ENCODE measurements around the gene TMEM109. TPM values are rescaled to one million over a fixed set of nuclear protein-coding genes. Genes with fewer than 3 reads are reported as not detected.
A peak's percentile ranks its signal among the peaks of the same experiment; 100 is the strongest.

The TMEM109 gene
- total RNA-seq, 4 donors from 2014 or later: 61.9 to 105 (median 96.0) TPM

GRCh38 chr11:60917267-60917666 lies 3.3 kb downstream of the TMEM109 start:
- TF ChIP-seq POLR2A (IDR thresholded peaks at IDR 0.05): no peak
- TF ChIP-seq CTCF (IDR thresholded peaks at IDR 0.05): no peak
- peaks cover 24 to 36% of the 10 kb centered on the region in 2 donors for H3K4me1 ChIP-seq
- H3K9me3 ChIP-seq: no peaks in the 10 kb centered on the region
- 64 to 73% methylated on average over 1 of the region's 1 CpG for WGBS, 2 donors
- peaks cover 25 to 27% of the 10 kb centered on the region in 2 donors for H3K36me3 ChIP-seq
- DNase-seq: peak in 1 of 2 donors; percentile 35
- H3K27me3 ChIP-seq: no peaks in the 10 kb centered on the region
- H3K4me3 ChIP-seq (replicated peaks in 1 of 3): no peak overlapping the region
- H3K27ac ChIP-seq: no peak overlapping the region
- intact Hi-C loops (cut with DNase I): loop anchor here (10.0 kb wide), 1 partner anchor 248 kb away; the partner anchor contains the start of gene VPS37C

GRCh38 chr11:60918251-60918938 lies 4.4 kb downstream of the TMEM109 start:
- Histone ChIP-seq H3K36me3 (peaks cover 30 to 36% of the 10 kb centered on the region in 2 donors), H3K4me1 (peaks cover 15 to 25% of the 10 kb centered on the region in 2 donors), H3K27me3 (no peaks in the 10 kb centered on the region), H3K9me3 (no peaks in the 10 kb centered on the region), H3K4me3 (replicated peaks in 1 of 3) (no peak overlapping the region), H3K27ac (no peak overlapping the region)
- intact Hi-C loops (cut with DNase I): loop anchor here (10.0 kb wide), 1 partner anchor 246 kb away; the partner anchor contains the start of gene VPS37C
- TF ChIP-seq CTCF (IDR thresholded peaks at IDR 0.05): no peak
- no peak for TF ChIP-seq POLR2A (IDR thresholded peaks at IDR 0.05)
- DNase-seq: no peak
- 93 to 95% methylated on average over 4 of the region's 4 CpGs for WGBS, 2 donors

- intact Hi-C loops (cut with DNase I): loop anchor here (10.0 kb wide), 1 partner anchor 246 kb away; the partner anchor contains the start of gene VPS37C
- Histone ChIP-seq H3K9me3 (no peaks in the 10 kb centered on the region), H3K4me3 (replicated peaks in 1 of 3) (no peak overlapping the region), H3K27ac (no peak overlapping the region), H3K4me1 (peaks cover 18 to 26% of the 10 kb centered on the region in 2 donors), H3K27me3 (no peaks in the 10 kb centered on the region), H3K36me3 (peaks cover 30 to 36% of the 10 kb centered on the region in 2 donors)
- no peak for TF ChIP-seq CTCF (IDR thresholded peaks at IDR 0.05)
- TF ChIP-seq POLR2A (IDR thresholded peaks at IDR 0.05): no peak
- DNase-seq: no peak
- 67 to 77% methylated on average over 2 of the region's 2 CpGs for WGBS, 2 donors
Measured at GRCh38 chr11:60918939-60919265, 4.9 kb downstream of the TMEM109 start.

GRCh38 chr11:60919320-60919719 lies 5.4 kb downstream of the TMEM109 start:
- intact Hi-C loops (cut with DNase I): loop anchor here (10.0 kb wide), 1 partner anchor 245 kb away; the partner anchor contains the start of gene VPS37C
- TF ChIP-seq CTCF (IDR thresholded peaks at IDR 0.05): no peak
- TF ChIP-seq POLR2A (IDR thresholded peaks at IDR 0.05): no peak
- no peak overlapping the region for H3K27ac ChIP-seq
- WGBS, 2 donors: 90 to 93% methylated on average over 1 of the region's 1 CpG
- H3K4me1 ChIP-seq: peaks cover 20 to 30% of the 10 kb centered on the region in 2 donors
- no peak for DNase-seq
- no peak overlapping the region for H3K4me3 ChIP-seq (replicated peaks in 1 of 3)
- no peaks in the 10 kb centered on the region for H3K27me3 ChIP-seq
- H3K9me3 ChIP-seq: no peaks in the 10 kb centered on the region
- peaks cover 30 to 36% of the 10 kb centered on the region in 2 donors for H3K36me3 ChIP-seq

GRCh38 chr11:60919956-60920355 lies 6.0 kb downstream of the TMEM109 start:
- Histone ChIP-seq H3K4me1 (peaks cover 25 to 36% of the 10 kb centered on the region in 2 donors), H3K27ac (no peak overlapping the region), H3K4me3 (replicated peaks in 1 of 3) (no peak overlapping the region), H3K27me3 (peaks cover 5% of the 10 kb centered on the region), H3K36me3 (peaks cover 30 to 36% of the 10 kb centered on the region in 2 donors), H3K9me3 (no peaks in the 10 kb centered on the region)
- TF ChIP-seq CTCF (IDR thresholded peaks at IDR 0.05) (no peak), POLR2A (IDR thresholded peaks at IDR 0.05) (no peak)
- WGBS, 2 donors: 60 to 76% methylated on average over 2 of the region's 2 CpGs
- no peak for DNase-seq
- intact Hi-C loops (cut with DNase I): loop anchor here (10.0 kb wide), 1 partner anchor 245 kb away; the partner anchor contains the start of gene VPS37C

All from thyroid gland (tissue), 4 donors.